Measurements from ENCODE around the gene OPN5. TPM values are rescaled to one million over a fixed set of nuclear protein-coding genes. Genes with fewer than 3 reads are reported as not detected.

OPN5 gene
- total and polyA plus RNA-seq, 2 donors (not counting 3 experiments of a cell fraction or from before 2014, with no cell fraction given): not detected

- no peak for FAIRE-seq
These were observed 35.9 kb downstream of the OPN5 start for GRCh38 chr6:47817749-47818148.

More at GRCh38 chr6:47817749-47818148, 35.9 kb downstream of the OPN5 start:
- TF ChIP-seq JUN (IDR thresholded peaks at IDR 0.05; ENCODE audit: borderline replicate concordance, insufficient read depth, insufficient read length, low read depth) (no peak), MYC (IDR thresholded peaks at IDR 0.05; ENCODE audit: low read depth, low read length) (no peak), EZH2 (IDR thresholded peaks at IDR 0.05; ENCODE audit: borderline replicate concordance, low read depth, low read length, severe bottlenecking) (no peak), MAX (IDR thresholded peaks at IDR 0.05; ENCODE audit: insufficient read depth, insufficient read length) (no peak), CTCF (IDR thresholded peaks at IDR 0.05; ENCODE audit: extremely low read depth in 1 of 2, insufficient read depth in 1 of 2, low read depth in 1 of 2, low read length in 2 of 2) (no peak), POLR2AphosphoS5 (IDR thresholded peaks at IDR 0.05; ENCODE audit: insufficient read depth, low read depth, low read length) (no peak), GATA2 (IDR thresholded peaks at IDR 0.05; ENCODE audit: insufficient read depth, insufficient read length, low read depth, low read length) (no peak)
- intact Hi-C loops (cut with micrococcal nuclease) (no loop called here), dilution Hi-C loops (cut with MboI; ENCODE audit: extremely low pct_ligation_motif_present, low sequenced_read_pairs) (no loop called here)
- CTCF ChIA-PET: no interaction called here
- Histone ChIP-seq H4K20me1 (replicated peaks; ENCODE audit: control insufficient read depth, extremely low read depth, insufficient read depth, low read length) (no peaks in the 10 kb centered on the region), H3K9ac (replicated peaks; ENCODE audit: extremely low read depth, insufficient read depth, low read length) (no peak overlapping the region), H2AFZ (ENCODE audit: low read depth, low read length) (no peak overlapping the region), H3K4me3 (replicated peaks in 1 of 3; ENCODE audit: insufficient read depth in 1 of 3, low read depth in 1 of 3, low read length in 3 of 3) (no peak overlapping the region), H3K79me2 (ENCODE audit: control insufficient read depth, insufficient read depth, low read length) (no peaks in the 10 kb centered on the region), H3K27ac (ENCODE audit: insufficient read depth, low read depth, low read length) (no peak overlapping the region), H3K9me1 (replicated peaks; ENCODE audit: control insufficient read depth, extremely low read depth, insufficient read depth, low read length) (no peaks in the 10 kb centered on the region), H3K4me2 (ENCODE audit: insufficient read depth, low read length) (no peak overlapping the region), H3K27me3 (ENCODE audit: control insufficient read depth in 2 of 2, insufficient read depth in 2 of 2, low read length in 2 of 2) (no peaks in the 10 kb centered on the region), H3K4me1 (ENCODE audit: control insufficient read depth, extremely low read depth, insufficient read depth, low read length) (no peaks in the 10 kb centered on the region), H3K9me3 (replicated peaks; ENCODE audit: control insufficient read depth, insufficient read depth, low read length) (no peaks in the 10 kb centered on the region), H3K36me3 (ENCODE audit: control insufficient read depth in 2 of 2, extremely low read depth in 1 of 2, insufficient read depth in 2 of 2, low read length in 2 of 2) (no peaks in the 10 kb centered on the region)
- no TSS peak for BruUV-seq (replicated peaks)
- POLR2A ChIA-PET: no interaction called here
- DNase-seq (ENCODE audit: low read depth, low spot score): no peak

Data from endothelial cell of umbilical vein (primary cell).